ENCODE measurements around the gene SMIM20.

DNA sequence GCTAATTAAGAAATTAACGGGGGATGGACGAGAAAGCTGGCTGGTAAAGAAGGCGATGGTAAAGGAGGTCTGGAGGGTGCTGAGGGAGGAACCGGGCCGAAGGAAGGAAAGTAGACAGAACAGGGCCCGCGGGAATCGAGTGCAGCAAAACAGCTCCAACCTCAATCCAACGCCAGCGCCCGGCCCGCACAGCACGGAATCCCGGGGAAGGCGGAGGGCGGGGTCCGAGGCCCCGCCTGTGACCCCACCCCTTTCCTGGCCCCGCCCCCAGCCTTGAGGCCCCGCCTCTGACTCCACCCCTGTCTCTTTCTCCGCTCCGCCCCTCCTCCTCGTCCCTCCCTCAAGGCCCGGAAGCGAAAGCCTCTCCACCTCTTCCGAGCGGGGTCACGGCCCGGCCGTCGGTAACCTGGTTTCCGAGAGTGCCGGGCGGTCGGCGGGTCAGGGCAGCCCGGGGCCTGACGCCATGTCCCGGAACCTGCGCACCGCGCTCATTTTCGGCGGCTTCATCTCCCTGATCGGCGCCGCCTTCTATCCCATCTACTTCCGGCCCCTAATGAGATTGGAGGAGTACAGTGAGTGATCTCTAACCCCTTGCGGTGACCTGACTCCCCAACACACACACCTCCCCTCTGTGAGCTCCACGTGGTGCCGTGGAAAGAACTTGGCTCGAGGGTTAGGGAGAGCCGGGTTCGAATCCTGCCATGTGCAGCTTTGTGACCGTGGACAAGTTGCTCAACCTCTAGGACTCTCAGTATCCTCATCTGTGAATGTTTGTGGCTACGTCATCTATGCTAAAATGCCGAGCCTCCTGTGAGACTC, at the start of gene SMIM20:
- TF ChIP-seq, protein P1, sequence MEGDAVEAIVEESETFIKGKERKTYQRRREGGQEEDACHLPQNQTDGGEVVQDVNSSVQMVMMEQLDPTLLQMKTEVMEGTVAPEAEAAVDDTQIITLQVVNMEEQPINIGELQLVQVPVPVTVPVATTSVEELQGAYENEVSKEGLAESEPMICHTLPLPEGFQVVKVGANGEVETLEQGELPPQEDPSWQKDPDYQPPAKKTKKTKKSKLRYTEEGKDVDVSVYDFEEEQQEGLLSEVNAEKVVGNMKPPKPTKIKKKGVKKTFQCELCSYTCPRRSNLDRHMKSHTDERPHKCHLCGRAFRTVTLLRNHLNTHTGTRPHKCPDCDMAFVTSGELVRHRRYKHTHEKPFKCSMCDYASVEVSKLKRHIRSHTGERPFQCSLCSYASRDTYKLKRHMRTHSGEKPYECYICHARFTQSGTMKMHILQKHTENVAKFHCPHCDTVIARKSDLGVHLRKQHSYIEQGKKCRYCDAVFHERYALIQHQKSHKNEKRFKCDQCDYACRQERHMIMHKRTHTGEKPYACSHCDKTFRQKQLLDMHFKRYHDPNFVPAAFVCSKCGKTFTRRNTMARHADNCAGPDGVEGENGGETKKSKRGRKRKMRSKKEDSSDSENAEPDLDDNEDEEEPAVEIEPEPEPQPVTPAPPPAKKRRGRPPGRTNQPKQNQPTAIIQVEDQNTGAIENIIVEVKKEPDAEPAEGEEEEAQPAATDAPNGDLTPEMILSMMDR (IDR thresholded peaks at IDR 0.05), result peak in 2 of 6 experiments; percentile 7 to 13
- peak in 3 of 4 donors; percentile 17 to 66 (median 48) for TF ChIP-seq POLR2A (IDR thresholded peaks at IDR 0.05)

Data from esophagus squamous epithelium (tissue), 4 donors.